Testis (tissue), 3 donors: ENCODE measurements around the gene TRIM27. TPM values are rescaled to one million over a fixed set of nuclear protein-coding genes. Genes with fewer than 3 reads are reported as not detected.

Experiments used
- DNase-seq: peaks from one replicate; pipeline ENCODE4 v3.0.0-alpha.2; 2019
- H3K27ac ChIP-seq, 2 donors: fragments of 200-600 bp; sonication (generic); one replicate each; pipeline ENCODE4 v1.5.1; 2019
- H3K27me3 ChIP-seq: fragments of 200-600 bp; sonication (generic); one replicate; pipeline ENCODE4 v1.5.1; 2019
- H3K36me3 ChIP-seq: fragments of 200-600 bp; sonication (generic); one replicate; pipeline ENCODE4 v1.5.1; 2017; ENCODE audit warnings: low read depth; ENCODE audit errors: missing control alignments
- H3K4me1 ChIP-seq: fragments of 200-600 bp; sonication (generic); one replicate; pipeline ENCODE4 v1.5.1; 2019
- H3K4me3 ChIP-seq, 2 donors: fragments of 200-600 bp; sonication (generic); one replicate each; pipeline ENCODE4 v1.5.1; 2017 to 2019
- H3K9me3 ChIP-seq: fragments of 200-600 bp; sonication (generic); one replicate; pipeline ENCODE4 v1.5.1; 2017
- CTCF ChIP-seq, 3 experiments: fragments of 450-650 bp in 2 of 3; fragments of 200-600 bp in 1 of 3; sonication (generic) in 1 of 3; IDR thresholded peaks; one replicate each; pipeline ENCODE4 v1.5.1; 2016 to 2019; ENCODE audit warnings: antibody characterized with exemption in 3 of 3, mild to moderate bottlenecking in 2 of 3, moderate library complexity in 1 of 3
- POLR2A ChIP-seq: fragments of 450-650 bp; IDR thresholded peaks from one replicate; pipeline ENCODE4 v1.6.1; 2017; ENCODE audit warnings: antibody characterized with exemption, mild to moderate bottlenecking, moderate library complexity
- WGBS, 2 donors: methylation state at CpG; one replicate each; pipeline ENCODE4 v1.1.5; 2018; 5-methylcytosine and 5-hydroxymethylcytosine counted together
- intact Hi-C: fragments of 100-400 bp; cut with DNase I; formaldehyde crosslinking; loops from one replicate; pipeline ENCODE4 v1.15.1; 2023; ENCODE audit warnings: low total_unique reads
- polyA plus RNA-seq: library from polyadenylated mRNA; stranded (reverse); fragments of 350-450 nt; fragmentation: Illumina TruSeq; extraction: RNeasy Lipid Tissue Mini Kit (QIAGEN cat#74804); gene quantifications from one replicate; pipeline ENCODE4 v1.2.3, GENCODE V29; 2014; ENCODE audit warnings: low read depth, low replicate concordance; ENCODE audit not compliant: insufficient read depth
- total RNA-seq, 2 donors: library from RNA; depleted of rRNA; stranded (reverse); fragments of >200 nt; gene quantifications; one replicate each; pipeline ENCODE4 v1.2.3, GENCODE V29; 2016

Gene TRIM27
- total and polyA plus RNA-seq, 3 donors from 2014 or later = 29.8 to 81.2 (median 61.4) TPM

- no peak for DNase-seq
- no peaks in the 10 kb centered on the region for H3K27me3 ChIP-seq
- peaks cover 18% of the 10 kb centered on the region for H3K4me1 ChIP-seq
- H3K9me3 ChIP-seq = no peaks in the 10 kb centered on the region
- H3K27ac ChIP-seq = no peak overlapping the region
- intact Hi-C loops = no loop called here
- H3K36me3 ChIP-seq = no peaks in the 10 kb centered on the region
- TF ChIP-seq POLR2A (no peak), CTCF (IDR thresholded peaks at IDR 0.05) (no peak)
- H3K4me3 ChIP-seq = no peak overlapping the region
- WGBS, 2 donors = 91 to 100% methylated on average over 1 of the region's 1 CpG
These were observed 3.5 kb downstream of the TRIM27 start for GRCh38 chr6:28920281-28920680.

- WGBS, 2 donors = 86 to 91% methylated on average over 2 of the region's 2 CpGs
- no peak for TF ChIP-seq POLR2A
- TF ChIP-seq CTCF (IDR thresholded peaks at IDR 0.05) = no peak
- H3K36me3 ChIP-seq = no peaks in the 10 kb centered on the region
These were observed 8.8 kb downstream of the TRIM27 start for GRCh38 chr6:28914941-28915340.

GRCh38 chr6:28910901-28911690, 12.7 kb downstream of the TRIM27 start:
- H3K27ac ChIP-seq = no peak overlapping the region
- 73 to 86% methylated on average over 3 of the region's 3 CpGs for WGBS, 2 donors
- H3K9me3 ChIP-seq = no peaks in the 10 kb centered on the region
- no peak for DNase-seq
- H3K4me1 ChIP-seq = no peaks in the 10 kb centered on the region
- H3K4me3 ChIP-seq = no peak overlapping the region
- TF ChIP-seq CTCF (IDR thresholded peaks at IDR 0.05) = no peak
- no peak for TF ChIP-seq POLR2A
- no peaks in the 10 kb centered on the region for H3K27me3 ChIP-seq
- intact Hi-C loops = no loop called here
- no peaks in the 10 kb centered on the region for H3K36me3 ChIP-seq

More at GRCh38 chr6:28914941-28915340, 8.8 kb downstream of the TRIM27 start:
- Histone ChIP-seq H3K27me3 (no peaks in the 10 kb centered on the region), H3K4me3 (no peak overlapping the region), H3K27ac (no peak overlapping the region), H3K9me3 (no peaks in the 10 kb centered on the region), H3K4me1 (no peaks in the 10 kb centered on the region)
- intact Hi-C loops = no loop called here
- DNase-seq = no peak

- no peaks in the 10 kb centered on the region for H3K9me3 ChIP-seq
- no peaks in the 10 kb centered on the region for H3K27me3 ChIP-seq
- 83 to 94% methylated on average over 3 of the region's 3 CpGs for WGBS, 2 donors
- DNase-seq = no peak
- no peak for TF ChIP-seq CTCF (IDR thresholded peaks at IDR 0.05)
- TF ChIP-seq POLR2A = no peak
- no peak overlapping the region for H3K27ac ChIP-seq
- H3K4me3 ChIP-seq = no peak overlapping the region
- H3K4me1 ChIP-seq = no peaks in the 10 kb centered on the region
- no peaks in the 10 kb centered on the region for H3K36me3 ChIP-seq
- intact Hi-C loops = no loop called here
These were observed 16.4 kb downstream of the TRIM27 start for GRCh38 chr6:28907394-28907793.

GRCh38 chr6:28906669-28907068, 17.1 kb downstream of the TRIM27 start:
- Histone ChIP-seq H3K27ac (no peak overlapping the region), H3K36me3 (no peaks in the 10 kb centered on the region), H3K27me3 (no peaks in the 10 kb centered on the region), H3K4me1 (no peaks in the 10 kb centered on the region), H3K9me3 (no peaks in the 10 kb centered on the region), H3K4me3 (no peak overlapping the region)
- no peak for DNase-seq
- intact Hi-C loops = no loop called here
- 93% methylated on average over 4 of the region's 4 CpGs for WGBS, 2 donors
- TF ChIP-seq POLR2A (no peak), CTCF (IDR thresholded peaks at IDR 0.05) (no peak)
